Calu3 (cell line): Measurements from ENCODE around the gene TNNI3K. TPM values are rescaled to one million over a fixed set of nuclear protein-coding genes. Genes with fewer than 3 reads are reported as not detected.

Experiments used
- BruUV-seq: library from RNA; stranded (reverse); fragments of 400-500 nt; replicated peaks from 2 replicates; lab custom pipeline; 2021; lab: Mats Ljungman, UMichigan
- CTCF ChIA-PET: fragments of 300-600 bp; sonication (Branson Sonifier 250); formaldehyde crosslinking; loops from one replicate; lab custom pipeline; 2022; ENCODE audit warnings: antibody characterized with exemption; lab: Charles Lee
- DNase-seq: peaks from one replicate; pipeline ENCODE4 v3.0.0; 2022
- H3K27ac Mint-ChIP-seq: one replicate; pipeline ENCODE4 v1.8.0; 2022; ENCODE audit warnings: mixed read lengths; ENCODE audit not compliant: unreplicated experiment
- H3K27me3 Mint-ChIP-seq: one replicate; pipeline ENCODE4 v1.8.0; 2022; ENCODE audit warnings: mixed read lengths; ENCODE audit not compliant: unreplicated experiment
- H3K36me3 Mint-ChIP-seq: one replicate; pipeline ENCODE4 v1.8.0; 2022; ENCODE audit warnings: mild to moderate bottlenecking, moderate library complexity, mixed read lengths; ENCODE audit not compliant: insufficient read depth, unreplicated experiment
- H3K4me1 Mint-ChIP-seq: one replicate; pipeline ENCODE4 v1.8.0; 2022; ENCODE audit warnings: mild to moderate bottlenecking, low read depth, mixed read lengths; ENCODE audit not compliant: unreplicated experiment
- H3K4me3 Mint-ChIP-seq: one replicate; pipeline ENCODE4 v1.8.0; 2022; ENCODE audit warnings: mild to moderate bottlenecking, low read depth, moderate library complexity, mixed read lengths; ENCODE audit not compliant: unreplicated experiment
- H3K9me3 Mint-ChIP-seq: one replicate; pipeline ENCODE4 v1.8.0; 2022; ENCODE audit warnings: low read depth, mixed read lengths; ENCODE audit not compliant: unreplicated experiment
- CTCF ChIP-seq: fragments of 200-600 bp; IDR thresholded peaks from one replicate; pipeline ENCODE4 v1.8.0; 2022; ENCODE audit warnings: antibody characterized with exemption; ENCODE audit not compliant: unreplicated experiment
- intact Hi-C: fragments of 100-400 bp; cut with micrococcal nuclease; formaldehyde crosslinking; loops from one replicate; pipeline ENCODE4 v1.10.0; 2022; ENCODE audit not compliant: unreplicated experiment
- total RNA-seq: library from RNA; stranded (reverse); gene quantifications from 2 replicates; pipeline ENCODE4 v1.2.3, GENCODE V29; 2022

TNNI3K gene
- total RNA-seq, 1 experiment from 2014 or later: not detected

- BruUV-seq: no TSS peak
- Mint-ChIP-seq H3K27me3 (no peaks in the 10 kb centered on the region), H3K36me3 (no peaks in the 10 kb centered on the region), H3K27ac (no peak overlapping the region), H3K4me1 (no peaks in the 10 kb centered on the region), H3K4me3 (no peak overlapping the region), H3K9me3 (peaks cover 11% of the 10 kb centered on the region)
- no peak for DNase-seq
- intact Hi-C loops: no loop called here
- CTCF ChIA-PET: no interaction called here
- TF ChIP-seq CTCF: no peak
These were observed 188.3 kb downstream of the TNNI3K start for GRCh38 chr1:74423471-74423870.

- no peak for TF ChIP-seq CTCF
- BruUV-seq: no TSS peak
- DNase-seq: no peak
- H3K4me3 Mint-ChIP-seq: no peak overlapping the region
- CTCF ChIA-PET: no interaction called here
- intact Hi-C loops: no loop called here
- H3K9me3 Mint-ChIP-seq: peaks cover 11% of the 10 kb centered on the region
- H3K27ac Mint-ChIP-seq: no peak overlapping the region
- H3K36me3 Mint-ChIP-seq: no peaks in the 10 kb centered on the region
- no peaks in the 10 kb centered on the region for H3K27me3 Mint-ChIP-seq
- H3K4me1 Mint-ChIP-seq: no peaks in the 10 kb centered on the region
These were observed 190.5 kb downstream of the TNNI3K start for GRCh38 chr1:74425676-74426075.

DNA sequence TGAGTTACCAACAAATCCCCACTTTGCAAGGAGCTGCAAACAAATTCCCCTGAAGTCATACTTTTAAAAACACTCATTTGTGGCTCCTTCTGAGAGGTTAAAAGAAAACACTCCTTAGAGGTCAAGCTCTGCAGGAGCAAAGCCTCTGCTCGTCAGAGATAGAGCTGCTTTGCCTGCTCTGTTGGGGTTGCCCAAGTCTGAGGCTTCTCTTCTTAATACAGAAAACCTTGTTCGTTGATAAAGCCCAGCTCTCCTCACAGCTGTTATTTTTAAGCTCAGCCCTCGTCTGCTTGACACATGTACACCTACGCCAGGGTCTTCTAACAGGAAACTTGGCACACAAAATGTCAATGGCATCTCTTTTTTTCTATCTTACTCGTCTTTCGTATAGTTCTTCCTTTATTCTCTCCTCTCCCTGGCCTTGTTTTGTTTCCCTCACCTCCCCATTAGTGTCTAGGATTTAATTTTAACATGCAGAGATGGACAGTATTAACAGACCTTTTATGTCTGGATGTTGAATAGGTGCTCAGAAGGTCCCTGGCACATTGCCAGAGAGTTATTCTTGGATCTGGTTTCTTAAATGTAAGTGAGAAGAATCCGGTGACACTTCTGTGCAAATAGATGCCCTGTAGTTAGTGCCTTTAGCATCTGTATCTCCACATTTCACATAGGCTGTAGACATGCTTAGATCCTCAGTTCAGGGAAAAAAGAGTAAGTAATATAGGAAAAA, 191.2 kb downstream of the TNNI3K start:
- no peaks in the 10 kb centered on the region for H3K36me3 Mint-ChIP-seq
- no peak for DNase-seq
- H3K9me3 Mint-ChIP-seq: peaks cover 11% of the 10 kb centered on the region
- H3K27ac Mint-ChIP-seq: no peak overlapping the region
- no peak overlapping the region for H3K4me3 Mint-ChIP-seq
- no peak for TF ChIP-seq CTCF
- CTCF ChIA-PET: no interaction called here
- no TSS peak for BruUV-seq
- H3K27me3 Mint-ChIP-seq: no peaks in the 10 kb centered on the region
- intact Hi-C loops: no loop called here
- H3K4me1 Mint-ChIP-seq: no peaks in the 10 kb centered on the region

DNA sequence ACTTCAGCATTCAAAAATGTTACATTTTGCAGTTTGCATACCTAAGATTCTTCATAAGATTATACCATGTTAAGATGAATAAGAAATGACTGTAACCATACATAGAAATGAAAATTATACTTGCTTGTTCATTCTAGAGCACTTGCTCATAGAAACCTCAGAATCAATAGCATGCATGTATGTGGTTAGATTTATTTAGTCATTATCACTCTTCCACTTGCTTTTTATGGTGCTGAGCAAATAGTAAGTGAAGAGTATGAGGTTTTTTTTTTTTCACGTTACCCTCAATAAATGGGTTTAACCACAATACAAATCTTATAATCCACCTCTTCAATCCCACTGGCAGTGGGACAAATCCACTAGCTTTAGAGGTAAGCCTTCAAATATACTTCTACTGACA, 192.5 kb downstream of the TNNI3K start:
- intact Hi-C loops: no loop called here
- no peak for DNase-seq
- Mint-ChIP-seq H3K27me3 (no peaks in the 10 kb centered on the region), H3K4me3 (no peak overlapping the region), H3K4me1 (no peaks in the 10 kb centered on the region), H3K36me3 (no peaks in the 10 kb centered on the region), H3K9me3 (peaks cover 11% of the 10 kb centered on the region), H3K27ac (no peak overlapping the region)
- no peak for TF ChIP-seq CTCF
- BruUV-seq: no TSS peak
- CTCF ChIA-PET: no interaction called here
